Renal cortical epithelial cell (primary cell): ENCODE measurements around the gene BCL2L14. TPM values are rescaled to one million over a fixed set of nuclear protein-coding genes. Genes with fewer than 3 reads are reported as not detected.

ENCODE experiments used
- DNase-seq: peaks from one replicate; pipeline ENCODE4 v3.0.0-alpha.2; 2011; ENCODE audit warnings: low read depth
- total RNA-seq: library from RNA; depleted of rRNA; stranded (reverse); fragments of >200 nt; gene quantifications from 2 replicates; pipeline ENCODE4 v1.2.3, GENCODE V29; 2014

The BCL2L14 gene
- total RNA-seq, 1 donor from 2014 or later = 0.40 TPM

GRCh38 chr12:12056951-12057350 lies 13.8 kb upstream of the BCL2L14 start:
- DNase-seq = no peak

DNA sequence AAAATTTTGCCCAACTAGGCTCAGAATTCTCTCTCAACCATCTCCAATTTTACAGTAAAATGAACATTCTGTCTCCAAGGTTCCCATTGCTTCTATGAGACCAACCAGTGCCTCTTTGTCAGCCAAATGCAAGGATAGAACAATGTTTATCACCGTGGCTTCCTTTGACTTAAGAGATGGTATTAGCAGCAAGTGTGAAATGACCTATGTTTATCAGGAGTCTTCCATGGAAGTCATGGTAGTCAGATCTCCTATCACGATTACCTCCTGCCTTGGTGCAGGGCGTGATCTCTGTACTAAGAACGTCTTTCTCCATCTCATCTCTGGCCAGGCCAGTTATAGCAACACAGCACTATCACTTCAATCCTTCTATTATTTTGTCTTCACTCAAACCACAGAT lies 6.1 kb upstream of the BCL2L14 start:
- no peak for DNase-seq

DNA sequence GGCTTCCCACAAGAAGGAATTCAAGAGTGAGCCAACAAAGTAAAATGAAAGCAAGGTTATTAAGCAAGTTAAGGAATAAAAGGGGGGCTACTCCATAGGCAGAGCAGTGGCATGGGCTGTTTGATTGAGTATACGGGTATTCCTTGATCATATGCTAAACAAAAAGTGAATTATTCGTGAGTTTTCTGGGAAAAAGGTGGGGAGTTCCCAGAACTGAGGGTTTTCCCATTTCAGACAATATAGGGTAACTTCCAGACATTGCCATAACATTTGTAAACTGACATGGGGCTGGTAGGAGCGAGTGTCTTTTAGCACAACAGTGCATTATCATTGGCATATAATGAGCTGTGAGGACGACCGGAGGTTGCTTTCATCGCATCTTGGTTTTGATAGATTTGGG lies 2.0 kb upstream of the BCL2L14 start:
- DNase-seq = no peak

DNA sequence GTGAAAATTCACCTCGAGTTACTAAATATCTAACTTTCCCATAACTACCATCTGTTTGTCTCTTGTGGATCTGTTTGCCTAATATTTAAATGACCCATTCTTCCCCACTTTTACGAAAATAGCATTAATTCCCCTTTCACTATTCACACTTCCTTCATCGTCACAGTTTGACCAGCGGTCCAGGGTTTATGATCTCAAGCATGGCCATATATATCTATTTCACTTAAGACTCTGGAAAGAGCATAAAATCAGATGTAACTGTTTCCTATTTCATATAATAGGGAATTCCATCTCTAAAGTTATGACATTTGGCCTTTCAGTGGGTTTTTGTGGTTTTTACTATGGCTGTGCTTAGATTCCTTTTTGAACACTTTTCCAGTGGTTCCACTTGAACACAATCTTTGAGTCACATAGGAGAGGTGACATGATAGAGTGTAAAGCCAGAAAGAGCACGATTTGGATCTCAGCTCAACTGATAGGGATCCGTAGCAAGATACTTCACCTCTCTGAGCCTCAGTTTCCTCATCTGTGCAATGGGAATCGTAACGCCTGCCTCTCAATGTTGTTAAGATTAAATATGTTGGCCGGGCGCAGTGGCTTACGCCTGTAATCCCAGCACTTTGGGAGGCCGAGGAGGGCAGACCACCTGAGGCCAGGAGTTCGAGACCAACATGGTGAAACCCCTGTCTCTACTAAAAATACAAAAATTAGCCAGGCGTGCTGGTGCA lies 754 bp upstream of the BCL2L14 start:
- DNase-seq = no peak

DNA sequence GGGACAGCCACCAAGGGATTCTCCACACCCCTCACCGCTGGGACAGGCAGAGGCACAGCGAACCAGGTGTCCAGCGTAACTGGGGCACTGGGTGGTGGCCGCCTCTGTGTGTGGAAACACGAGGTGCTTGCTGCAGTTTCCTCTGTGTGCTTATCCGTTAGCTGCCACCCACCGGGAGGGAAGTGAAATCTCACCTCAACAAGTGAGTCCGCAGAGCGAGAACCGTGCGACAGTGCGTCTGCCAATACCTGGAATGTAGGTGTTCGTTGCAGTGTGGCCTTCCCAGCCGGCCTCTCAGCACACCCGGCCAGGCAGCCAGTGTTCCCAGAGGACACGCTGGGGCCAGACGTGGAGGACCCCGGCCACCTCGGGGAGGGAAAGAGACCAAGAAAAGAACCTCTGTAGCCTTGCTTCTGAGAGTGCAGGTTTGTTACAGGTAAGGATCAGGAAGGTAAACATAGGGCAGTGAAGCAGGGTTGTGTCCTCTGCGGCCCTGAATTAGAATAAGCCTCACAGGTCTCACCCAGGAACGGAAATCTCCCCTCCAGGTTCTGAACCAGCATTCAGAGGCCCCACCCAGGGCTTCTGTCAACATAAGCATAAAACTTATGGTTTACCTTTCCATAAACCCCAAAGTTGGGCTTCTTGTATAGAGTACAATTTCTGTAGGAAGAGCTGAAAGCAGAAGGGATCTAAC lies 1.5 kb downstream of the BCL2L14 start:
- DNase-seq = no peak

DNA sequence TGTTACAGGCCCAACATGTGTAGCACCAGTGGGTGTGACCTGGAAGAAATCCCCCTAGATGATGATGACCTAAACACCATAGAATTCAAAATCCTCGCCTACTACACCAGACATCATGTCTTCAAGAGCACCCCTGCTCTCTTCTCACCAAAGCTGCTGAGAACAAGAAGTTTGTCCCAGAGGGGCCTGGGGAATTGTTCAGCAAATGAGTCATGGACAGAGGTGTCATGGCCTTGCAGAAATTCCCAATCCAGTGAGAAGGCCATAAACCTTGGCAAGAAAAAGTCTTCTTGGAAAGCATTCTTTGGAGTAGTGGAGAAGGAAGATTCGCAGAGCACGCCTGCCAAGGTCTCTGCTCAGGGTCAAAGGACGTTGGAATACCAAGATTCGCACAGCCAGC lies 8.6 kb downstream of the BCL2L14 start:
- DNase-seq = peak; percentile 63

DNA sequence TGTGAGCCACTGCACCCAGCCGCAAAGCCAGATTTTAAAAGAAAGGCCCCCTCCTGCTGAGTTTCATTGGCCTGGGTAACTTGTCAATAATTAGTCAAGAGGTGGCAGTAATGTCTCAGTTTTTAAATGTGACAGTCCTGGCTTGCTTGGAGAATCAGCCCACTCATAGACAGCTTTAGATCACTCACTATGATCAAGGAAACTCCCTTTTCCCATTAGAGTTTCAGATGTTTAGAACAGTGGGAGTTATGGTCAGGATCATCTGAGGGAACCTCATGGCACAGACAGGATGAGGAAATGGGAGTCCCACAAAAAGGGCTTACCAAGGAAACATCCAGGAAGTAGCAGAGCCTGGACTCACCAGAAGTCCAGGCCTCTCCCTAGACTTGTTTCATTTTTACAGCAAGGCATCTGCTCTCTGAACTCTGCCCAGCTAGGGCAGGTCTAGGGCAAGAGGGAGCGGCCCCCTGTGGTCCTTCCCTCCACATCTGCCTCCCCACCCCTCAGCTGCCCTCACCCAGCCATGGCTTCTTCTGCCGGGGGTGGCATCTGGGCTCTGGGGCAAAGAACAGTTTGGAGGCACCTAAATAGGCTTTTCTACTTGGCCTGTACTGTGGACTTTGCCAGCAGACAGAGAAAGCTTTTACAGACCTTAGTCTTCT lies 11.2 kb downstream of the BCL2L14 start:
- DNase-seq = peak; percentile 65

DNA sequence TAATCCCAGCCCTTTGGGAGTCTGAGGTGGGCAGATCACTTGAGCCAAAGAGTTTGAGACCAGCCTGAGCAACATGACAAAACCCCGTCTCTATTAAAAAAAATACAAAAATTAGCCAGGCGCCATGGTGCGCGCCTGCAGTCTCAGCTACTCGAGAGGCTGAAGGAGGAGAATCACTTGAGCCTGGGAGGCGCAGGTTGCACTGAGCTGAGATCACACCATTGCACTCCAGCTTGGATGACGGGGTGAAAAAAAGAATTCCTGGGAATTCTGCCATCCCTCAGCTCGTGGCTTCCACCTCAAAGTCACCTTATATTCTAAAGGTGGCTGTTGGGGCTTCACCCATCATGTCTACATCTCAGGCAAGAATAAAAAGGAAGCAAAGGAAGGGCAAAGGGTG lies 12.9 kb downstream of the BCL2L14 start:
- DNase-seq = no peak

DNA sequence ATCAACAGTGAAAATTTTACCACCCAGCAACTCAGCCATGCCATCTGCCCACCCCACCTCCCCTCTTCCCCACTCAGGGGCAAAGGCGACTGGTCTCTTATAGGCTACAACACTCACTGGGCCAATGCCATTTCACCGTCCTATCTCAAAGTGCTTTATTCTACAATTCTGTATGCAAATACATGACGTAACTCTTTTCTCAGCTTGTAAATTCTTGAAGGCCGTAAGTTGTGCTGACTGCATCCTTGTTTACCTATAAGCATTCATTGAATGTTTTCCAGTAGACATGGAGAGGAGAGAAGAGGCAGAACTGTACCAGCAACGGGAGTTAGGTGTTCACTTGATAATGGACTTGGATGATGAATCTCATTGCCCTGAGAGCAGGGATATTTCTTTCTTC lies 15.6 kb downstream of the BCL2L14 start:
- no peak for DNase-seq

- DNase-seq = no peak
Observed at GRCh38 chr12:12086973-12087692, 16.4 kb downstream of the BCL2L14 start.

GRCh38 chr12:12087693-12088034 lies 16.9 kb downstream of the BCL2L14 start:
- DNase-seq = no peak

- DNase-seq = no peak
Observed at GRCh38 chr12:12088147-12088546, 17.4 kb downstream of the BCL2L14 start.

DNA sequence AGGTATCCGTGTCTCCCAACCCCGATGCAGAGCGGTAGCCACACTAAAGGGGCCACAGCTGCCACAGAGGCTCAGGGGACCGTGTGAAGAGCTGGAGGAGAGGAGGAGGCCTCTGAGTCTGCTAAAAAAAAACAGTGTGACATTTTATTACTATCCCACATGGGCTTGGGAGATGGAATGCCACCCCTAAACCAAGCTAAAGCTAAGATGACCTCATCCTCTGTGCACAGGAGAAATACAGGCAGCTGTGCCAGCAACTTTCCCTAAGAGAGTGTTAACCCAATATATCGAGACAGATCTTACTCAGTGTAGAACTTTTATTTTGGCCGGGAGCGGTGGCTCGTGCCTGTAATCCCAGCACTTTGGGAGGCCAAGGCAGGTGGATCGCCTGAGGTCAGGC lies 18.0 kb downstream of the BCL2L14 start:
- DNase-seq = no peak

DNA sequence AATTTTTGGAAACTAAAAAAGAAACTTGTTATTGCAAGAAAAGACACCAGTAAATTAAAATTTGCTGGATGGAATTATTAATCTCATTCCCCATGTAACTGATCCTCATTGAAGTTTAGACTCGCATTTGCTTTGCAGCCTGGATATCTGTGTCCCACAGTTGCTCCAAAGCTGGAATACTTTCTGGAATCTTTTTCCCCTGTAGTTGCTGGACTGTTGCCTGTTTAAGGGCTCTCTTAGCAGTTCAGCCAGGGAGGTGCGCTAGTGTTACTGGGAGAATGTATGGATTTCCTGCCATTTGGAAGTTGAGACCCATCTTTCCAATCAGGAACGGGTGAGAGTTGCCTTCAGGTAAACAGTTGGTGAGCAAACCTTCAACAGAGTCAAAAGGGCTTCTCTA lies 20.3 kb downstream of the BCL2L14 start:
- DNase-seq = no peak

DNA sequence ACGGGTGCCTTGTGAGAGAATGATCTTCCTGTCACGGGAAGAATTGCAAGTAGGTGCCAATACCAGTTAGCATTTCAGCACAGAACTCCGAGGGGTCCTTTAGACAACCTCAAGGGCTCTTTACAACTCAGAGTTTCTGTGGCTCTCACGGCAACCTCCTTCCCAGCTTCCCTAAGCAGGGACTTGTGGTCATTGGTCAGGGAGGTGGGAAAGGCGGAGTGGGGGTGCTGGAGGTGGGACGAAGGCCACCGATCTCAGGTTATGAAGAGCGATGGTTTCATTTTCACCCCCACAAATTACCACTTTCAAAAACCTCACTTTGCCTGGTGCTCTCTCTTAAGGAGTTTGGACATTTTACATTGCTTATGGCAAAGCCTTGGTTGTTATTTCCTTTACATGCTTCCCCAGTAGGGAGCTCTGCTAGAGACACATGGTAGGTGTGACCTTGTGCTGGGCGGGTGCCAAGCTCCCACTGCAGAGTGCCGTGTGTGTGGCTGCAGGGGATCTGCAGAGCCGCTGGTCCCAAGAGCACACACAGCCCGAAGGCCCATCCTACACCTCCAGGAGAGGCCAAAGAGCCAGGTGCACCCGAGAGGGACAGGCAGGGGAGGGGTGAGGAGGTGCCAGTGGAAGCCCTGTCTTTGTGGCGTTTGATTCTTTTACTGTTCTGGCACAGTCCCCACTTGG lies 21.4 kb downstream of the BCL2L14 start:
- no peak for DNase-seq

- no peak for DNase-seq
Observed at GRCh38 chr12:12094481-12094880, 23.7 kb downstream of the BCL2L14 start.

- DNase-seq = no peak
Observed at GRCh38 chr12:12095021-12095420, 24.3 kb downstream of the BCL2L14 start.

- DNase-seq = no peak
Observed at GRCh38 chr12:12097891-12098690, 27.4 kb downstream of the BCL2L14 start.

DNA sequence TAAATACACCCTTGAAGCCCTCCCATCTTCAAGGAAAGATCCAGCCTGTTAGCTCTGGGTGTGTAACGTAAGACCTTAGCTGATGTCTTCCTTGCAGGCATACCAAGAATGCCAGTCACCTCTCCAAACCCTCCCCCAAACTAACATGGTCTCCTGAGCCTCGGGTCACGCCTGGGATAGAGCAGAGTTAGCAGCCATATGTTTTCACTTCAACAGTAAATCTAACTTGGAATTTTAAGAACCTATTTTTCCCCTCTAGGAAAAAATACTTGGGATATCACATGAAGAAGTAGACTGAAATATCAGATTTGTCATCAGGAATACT lies 27.9 kb downstream of the BCL2L14 start:
- no peak for DNase-seq

DNA sequence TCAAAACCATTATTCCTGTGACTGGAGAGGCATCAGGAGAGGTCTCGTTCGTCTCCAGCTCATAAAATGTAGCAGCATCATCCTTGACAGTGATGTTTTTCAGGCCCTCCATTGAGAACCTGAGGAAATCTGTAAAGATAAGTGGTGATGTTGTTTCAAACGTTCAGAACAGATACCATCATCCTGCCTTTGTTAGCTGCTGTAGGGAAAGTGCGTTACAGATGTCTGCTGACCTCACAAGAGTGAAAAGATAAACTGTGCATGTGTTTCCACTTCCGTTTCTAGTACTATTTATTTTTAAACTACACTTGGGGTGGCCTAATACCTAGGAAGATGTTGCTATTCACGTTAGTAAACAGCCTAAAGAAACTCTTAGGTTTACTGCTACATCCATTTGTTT lies 28.4 kb downstream of the BCL2L14 start:
- no peak for DNase-seq

DNA sequence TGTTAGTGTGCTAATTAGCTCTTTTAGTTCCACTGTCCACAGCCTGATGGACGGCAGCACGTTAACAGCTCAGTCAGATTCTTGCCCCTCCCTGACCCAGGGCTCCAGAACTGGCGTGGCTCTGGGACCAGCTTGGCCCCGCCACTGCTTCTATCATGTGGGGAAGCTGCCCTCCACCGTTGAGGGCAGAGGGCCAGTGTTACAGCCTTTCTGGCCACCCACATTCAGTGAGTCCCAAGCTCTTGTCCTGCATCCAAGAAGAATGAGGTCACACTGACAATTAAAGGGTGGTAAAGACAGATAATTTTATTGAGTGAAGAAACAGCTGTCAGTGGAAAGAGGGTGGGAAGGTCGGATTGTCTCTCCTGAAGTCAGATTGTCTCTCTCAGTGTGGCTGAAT lies 36.9 kb downstream of the BCL2L14 start:
- DNase-seq = no peak
